ENCODE results near the gene KCTD15. TPM values are rescaled to one million over a fixed set of nuclear protein-coding genes. Genes with fewer than 3 reads are reported as not detected.

KCTD15 gene
- total and polyA plus RNA-seq, 2 of the 4 experiments (the other 2 are of a cell fraction) = 16.3 to 19.6 TPM

- DNase-seq (no peak), ATAC-seq (ENCODE audit: low read depth) (no peak)
- H2AK9ac ChIP-seq (replicated peaks; ENCODE audit: low read depth, low read length, poor library complexity) = no peak overlapping the region
- dilution Hi-C loops (cut with HindIII; ENCODE audit: low sequenced_read_pairs, unreplicated experiment) = no loop called here
- H3K9me3 ChIP-seq (ENCODE audit: control insufficient read depth, insufficient read depth, low read length) = no peaks in the 10 kb centered on the region
- H3K4ac ChIP-seq (ENCODE audit: low read depth, low read length) = no peak overlapping the region
- WGBS, 2 experiments (ENCODE audit: extremely low coverage in 2 of 2, insufficient read length in 1 of 2) = 100% methylated on average over 1 of the region's 10 CpGs; no CpG with 5 or more reads in 1 of the 2 experiments
- H2BK20ac ChIP-seq (ENCODE audit: low read depth, low read length) = no peak overlapping the region
- no peak overlapping the region for H3K4me2 ChIP-seq (ENCODE audit: low read depth, low read length)
- no peaks in the 10 kb centered on the region for H3K79me1 ChIP-seq (ENCODE audit: low read depth in 1 of 2, low read length in 2 of 2)
- no peak overlapping the region for H4K91ac ChIP-seq (ENCODE audit: insufficient read depth, low read depth, low read length)
- CTCF ChIA-PET = no interaction called here
- no peak overlapping the region for H2BK15ac ChIP-seq (ENCODE audit: low read depth, low read length)
- no peaks in the 10 kb centered on the region for H3K36me3 ChIP-seq (ENCODE audit: control insufficient read depth, insufficient read depth, low read length)
- H2AFZ ChIP-seq (replicated peaks; ENCODE audit: low read length, poor library complexity) = no peak overlapping the region
- peaks cover 1% of the 10 kb centered on the region; the same call in 1 of the 2 replicates for H3K27me3 ChIP-seq (ENCODE audit: control insufficient read depth, insufficient read depth, low read length)
- H4K5ac ChIP-seq (ENCODE audit: low read depth, low read length) = no peak overlapping the region
- intact Hi-C loops (cut with micrococcal nuclease) = no loop called here
- BruUV-seq (replicated peaks) = no TSS peak
- no peak overlapping the region for H3K14ac ChIP-seq (replicated peaks; ENCODE audit: low read depth, low read length)
- H3K4me1 ChIP-seq (ENCODE audit: control insufficient read depth, insufficient read depth, low read length) = no peaks in the 10 kb centered on the region
- H3K56ac ChIP-seq (ENCODE audit: extremely low read depth, insufficient read depth, low read length) = no peak overlapping the region
- no peaks in the 10 kb centered on the region for H3K9me1 ChIP-seq (ENCODE audit: insufficient read depth, low read length)
- H3K18ac ChIP-seq (ENCODE audit: low read depth, low read length) = no peak overlapping the region
- in situ Hi-C loops (cut with MboI; ENCODE audit: low sequenced_read_pairs) = no loop called here
- no peaks in the 10 kb centered on the region for H4K20me1 ChIP-seq (ENCODE audit: insufficient read depth, low read length)
- no peak overlapping the region for H3K27ac ChIP-seq (ENCODE audit: insufficient read depth, low read length)
- H2BK5ac ChIP-seq (ENCODE audit: low read depth, low read length, poor library complexity, severe bottlenecking) = no peak overlapping the region
- H2BK120ac ChIP-seq (ENCODE audit: low read depth, low read length) = no peak overlapping the region
- no peak overlapping the region for H3K23ac ChIP-seq (ENCODE audit: low read depth, low read length)
- H2AK5ac ChIP-seq (ENCODE audit: low read depth, low read length) = no peak overlapping the region
- no peak overlapping the region for H3K9ac ChIP-seq (ENCODE audit: low read depth, low read length)
- POLR2A ChIA-PET (ENCODE audit: unreplicated experiment) = no interaction called here
- no peak for TF ChIP-seq POLR2A (IDR thresholded peaks at IDR 0.05; ENCODE audit: low read depth, low read length)
- TF ChIP-seq FOS (IDR thresholded peaks at IDR 0.05; ENCODE audit: low read depth, low read length) = no peak
- TF ChIP-seq RFX5 (IDR thresholded peaks at IDR 0.05; ENCODE audit: low read depth, low read length) = no peak
- TF ChIP-seq ELK1 (IDR thresholded peaks at IDR 0.05; ENCODE audit: borderline replicate concordance, low read depth, low read length) = no peak
- no peak for TF ChIP-seq SMC3 (IDR thresholded peaks at IDR 0.05; ENCODE audit: low read depth, low read length)
- no peak overlapping the region for H4K8ac ChIP-seq (ENCODE audit: low read depth in 2 of 2, low read length in 2 of 2)
- H3K4me3 ChIP-seq (ENCODE audit: insufficient read depth, low read depth, low read length) = no peak overlapping the region
Observed at GRCh38 chr19:33860312-33861090, 63.8 kb downstream of the KCTD15 start.

Data from IMR-90 (cell line).